ENCODE measurements around the gene C15orf61.
A peak's percentile ranks its signal among the peaks of the same experiment; 100 is the strongest.

Gene C15orf61

DNA sequence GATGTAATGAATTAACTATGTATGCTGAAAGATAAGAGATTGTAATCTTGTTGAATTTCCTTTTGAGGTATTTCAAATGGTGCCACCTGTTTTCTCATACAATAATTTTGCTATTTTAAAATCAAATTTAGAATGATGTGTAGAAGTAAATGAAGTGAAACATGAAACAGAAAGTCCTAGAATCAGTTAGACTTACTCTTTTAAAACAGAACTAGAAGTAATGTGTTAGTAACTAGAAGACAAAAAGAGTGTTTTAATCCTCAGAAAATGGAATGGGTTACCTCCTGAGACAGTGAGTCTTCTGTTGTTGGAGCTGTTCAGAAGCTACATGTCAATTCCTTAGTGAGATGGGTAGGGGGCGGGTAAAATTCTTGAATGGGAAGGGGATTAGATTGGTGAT, 13.4 kb downstream of the C15orf61 start:
- peaks cover 11% of the 10 kb centered on the region for H3K4me1 Mint-ChIP-seq
- no peak overlapping the region for H3K4me3 Mint-ChIP-seq
- H3K9me3 Mint-ChIP-seq: no peaks in the 10 kb centered on the region
- H3K36me3 Mint-ChIP-seq: no peaks in the 10 kb centered on the region
- H3K27ac Mint-ChIP-seq: no peak overlapping the region
- ATAC-seq: no peak
- peaks cover 15% of the 10 kb centered on the region for H3K27me3 Mint-ChIP-seq

DNA sequence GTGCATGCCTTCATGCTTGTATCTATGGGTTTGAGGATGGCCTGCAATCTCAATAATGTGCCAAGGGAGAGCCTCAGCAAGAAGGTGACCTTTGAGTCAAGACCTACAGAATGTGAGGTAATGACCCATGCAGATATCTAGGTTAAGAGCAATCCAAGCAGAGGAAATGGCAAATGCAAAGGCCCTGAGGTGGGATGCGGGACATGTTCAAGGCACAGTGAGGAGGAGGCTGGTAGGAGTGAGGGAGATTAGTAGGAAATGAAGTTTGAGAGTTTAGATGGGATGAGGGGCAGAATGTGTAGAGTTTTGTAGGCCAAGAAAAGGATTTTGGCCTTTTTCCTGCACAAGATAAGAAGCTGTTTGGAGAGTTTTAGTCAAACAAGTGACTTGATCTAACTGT, 16.8 kb downstream of the C15orf61 start:
- H3K4me1 Mint-ChIP-seq: peaks cover 29% of the 10 kb centered on the region
- no peak for ATAC-seq
- H3K36me3 Mint-ChIP-seq: no peaks in the 10 kb centered on the region
- H3K4me3 Mint-ChIP-seq: no peak overlapping the region
- H3K27me3 Mint-ChIP-seq: peaks cover 15% of the 10 kb centered on the region
- H3K9me3 Mint-ChIP-seq: no peaks in the 10 kb centered on the region
- no peak overlapping the region for H3K27ac Mint-ChIP-seq

DNA sequence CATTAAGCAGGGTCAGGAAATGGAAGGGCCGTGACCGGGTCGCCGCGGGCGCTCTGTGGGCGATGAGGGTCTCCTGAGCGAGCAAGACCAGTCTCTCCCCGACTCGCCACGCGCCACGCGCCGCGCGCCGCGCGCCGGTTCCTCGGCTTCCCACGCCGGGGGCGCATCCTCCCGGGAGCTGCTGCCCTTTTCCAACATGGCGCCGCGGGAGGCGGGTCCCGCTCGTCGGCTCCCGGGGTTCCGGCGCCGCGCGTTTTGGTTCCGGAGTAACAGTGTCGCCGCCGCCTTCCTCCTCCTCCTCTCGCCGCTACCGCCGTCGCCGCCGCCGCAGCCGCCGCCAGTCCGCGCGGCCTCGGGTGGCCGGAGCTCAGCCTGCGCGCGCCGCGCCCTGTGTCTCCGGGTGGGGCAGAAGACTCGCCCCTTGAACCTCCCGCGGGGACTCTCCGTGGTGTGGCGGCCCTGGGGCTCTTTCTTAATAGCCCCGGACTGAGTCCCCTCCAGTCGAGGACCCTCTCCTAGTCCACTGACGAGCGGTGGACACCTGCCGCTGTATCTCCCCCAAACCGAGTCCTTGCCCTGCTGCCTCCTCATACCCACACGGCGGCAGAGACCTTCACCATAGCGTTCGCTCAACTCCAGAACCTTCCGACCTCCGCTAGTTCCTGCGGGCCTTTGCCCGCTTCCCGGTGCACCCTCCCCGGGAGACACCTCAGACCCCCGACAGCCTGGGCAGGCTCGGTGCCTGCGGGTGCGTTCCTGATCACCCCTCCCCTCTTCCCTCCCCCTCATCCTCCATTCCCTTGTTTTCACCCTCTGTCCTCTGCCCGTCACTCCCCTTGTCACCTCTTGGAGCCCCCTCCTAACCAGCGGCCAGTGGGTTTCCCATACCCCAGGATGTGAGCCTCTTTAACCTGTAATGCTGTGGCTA, 21.8 kb downstream of the C15orf61 start, which contains the start of gene MAP2K5:
Gene MAP2K5 (plus strand): TSS at position 284 of the 928 bp plus-strand sequence. CDS start 633 bp downstream, at position 917.
- Mint-ChIP-seq H3K4me1 (peaks cover 52% of the 10 kb centered on the region), H3K27me3 (peaks cover 7% of the 10 kb centered on the region), H3K9me3 (no peaks in the 10 kb centered on the region), H3K36me3 (peaks cover 14% of the 10 kb centered on the region), H3K4me3 (peak within 1 kb of the TSS; percentile 98), H3K27ac (peak within 1 kb of the TSS; percentile 95)
- peak; percentile 79 for ATAC-seq

DNA sequence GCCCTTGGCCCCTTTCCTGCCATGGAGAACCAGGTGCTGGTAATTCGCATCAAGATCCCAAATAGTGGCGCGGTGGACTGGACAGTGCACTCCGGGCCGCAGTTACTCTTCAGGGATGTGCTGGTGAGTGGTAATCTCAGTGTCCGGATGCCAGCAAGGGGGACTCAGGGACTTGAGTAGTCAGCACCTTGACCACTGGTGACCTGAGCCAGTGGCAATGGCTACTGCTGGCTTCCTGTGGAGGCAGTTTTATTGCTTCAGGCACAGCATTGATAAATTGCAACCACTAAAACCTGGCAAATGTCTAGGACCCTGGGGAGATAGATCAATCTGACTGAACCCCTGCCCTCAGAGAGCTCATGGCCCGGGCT, 22.4 kb downstream of the C15orf61 start:
- no peak for ATAC-seq
- peaks cover 54% of the 10 kb centered on the region for H3K4me1 Mint-ChIP-seq
- peak overlapping the region; percentile 98 for H3K4me3 Mint-ChIP-seq
- peaks cover under 1% of the 10 kb centered on the region for H3K27me3 Mint-ChIP-seq
- peak overlapping the region; percentile 95 for H3K27ac Mint-ChIP-seq
- H3K9me3 Mint-ChIP-seq: no peaks in the 10 kb centered on the region
- peaks cover 14% of the 10 kb centered on the region for H3K36me3 Mint-ChIP-seq

DNA sequence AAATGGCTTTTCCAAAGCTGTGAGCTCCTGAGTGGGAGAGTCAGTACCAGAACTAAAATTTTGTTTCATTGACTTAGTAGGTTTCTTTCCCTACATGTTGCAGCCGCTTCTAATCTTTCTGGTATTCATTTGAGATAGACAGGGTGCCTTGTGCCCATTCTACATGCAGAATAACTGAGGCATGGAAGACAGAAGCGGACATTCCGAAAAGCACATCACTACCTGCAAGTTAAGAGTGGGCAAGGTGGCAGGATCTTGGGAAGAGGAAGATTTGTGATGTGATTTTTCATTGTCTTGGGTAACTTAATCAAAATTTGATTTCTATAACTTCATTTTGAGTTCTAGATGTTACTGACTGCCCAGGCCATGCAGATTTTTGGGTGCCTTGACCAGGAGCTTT, 23.5 kb downstream of the C15orf61 start:
- H3K27ac Mint-ChIP-seq: peak overlapping the region; percentile 95

DNA sequence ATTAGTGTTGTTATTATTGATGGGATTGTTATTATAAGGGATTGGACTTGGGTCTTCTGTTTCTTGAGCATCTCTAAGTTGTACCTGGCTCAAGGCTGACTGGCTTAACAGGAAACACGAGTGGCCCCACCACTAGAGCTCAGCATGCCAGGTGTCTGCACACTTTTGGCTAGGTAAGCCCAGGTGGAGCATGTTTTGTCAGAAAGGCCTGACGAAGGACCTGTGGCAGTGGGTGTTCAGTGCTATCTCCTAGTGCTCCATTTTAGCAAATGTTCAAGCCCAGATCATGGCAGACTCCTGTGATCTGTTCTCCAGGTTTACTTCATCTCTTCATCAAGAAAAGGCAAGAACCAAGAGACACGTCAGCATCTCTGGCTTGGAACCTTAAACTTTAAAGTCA, 24.9 kb downstream of the C15orf61 start:
- H3K36me3 Mint-ChIP-seq: peaks cover 26% of the 10 kb centered on the region
- H3K4me1 Mint-ChIP-seq: peaks cover 50% of the 10 kb centered on the region
- no peak overlapping the region for H3K27ac Mint-ChIP-seq
- ATAC-seq: no peak
- H3K9me3 Mint-ChIP-seq: no peaks in the 10 kb centered on the region
- H3K27me3 Mint-ChIP-seq: no peaks in the 10 kb centered on the region
- H3K4me3 Mint-ChIP-seq: no peak overlapping the region

More for the DNA sequence above, 23.5 kb downstream of the C15orf61 start:
- ATAC-seq: no peak
- H3K4me1 Mint-ChIP-seq: peaks cover 55% of the 10 kb centered on the region
- H3K36me3 Mint-ChIP-seq: peaks cover 19% of the 10 kb centered on the region
- H3K9me3 Mint-ChIP-seq: no peaks in the 10 kb centered on the region
- H3K4me3 Mint-ChIP-seq: no peak overlapping the region
- no peaks in the 10 kb centered on the region for H3K27me3 Mint-ChIP-seq

DNA sequence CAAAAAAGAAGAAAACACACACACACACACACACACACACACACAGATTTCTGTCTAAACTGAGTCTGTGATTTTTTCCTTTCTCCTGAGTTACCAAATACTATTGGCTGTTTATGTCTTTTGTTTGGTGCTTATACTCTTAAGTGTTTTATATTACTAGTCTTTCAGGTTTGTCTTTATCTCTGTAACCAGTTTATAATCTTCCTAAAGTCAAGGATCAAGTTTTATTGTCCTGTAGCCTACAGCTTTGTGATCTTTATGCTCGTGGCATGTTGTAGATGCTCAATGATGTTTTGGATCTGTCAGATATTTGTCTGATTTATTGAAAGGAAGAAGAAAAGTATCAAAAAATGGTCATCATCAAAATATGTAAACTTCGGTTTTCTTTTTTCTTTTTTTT, 26.1 kb downstream of the C15orf61 start:
- ATAC-seq: no peak
- Mint-ChIP-seq H3K27me3 (no peaks in the 10 kb centered on the region), H3K4me1 (peaks cover 39% of the 10 kb centered on the region), H3K36me3 (peaks cover 33% of the 10 kb centered on the region), H3K4me3 (no peak overlapping the region), H3K9me3 (no peaks in the 10 kb centered on the region), H3K27ac (no peak overlapping the region)

DNA sequence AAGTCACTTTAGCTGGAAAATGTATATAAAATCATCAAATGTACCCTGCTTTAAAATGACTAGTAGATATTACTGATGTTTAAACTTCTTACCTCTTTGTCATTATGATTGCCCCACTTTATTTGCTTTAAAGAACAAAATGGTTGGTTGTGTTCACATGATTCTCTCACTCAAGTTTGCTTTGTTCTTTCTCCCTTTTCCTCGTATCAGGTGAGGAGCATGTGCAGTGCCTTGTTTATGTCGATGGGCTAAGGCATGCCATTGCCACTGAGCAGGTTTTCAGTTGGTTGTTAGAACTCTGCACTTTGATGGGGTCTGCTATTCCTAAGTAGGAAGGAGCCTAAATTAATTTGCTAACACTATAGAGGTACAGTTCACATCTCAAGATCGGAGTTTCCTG, 26.9 kb downstream of the C15orf61 start:
- peaks cover 38% of the 10 kb centered on the region for H3K4me1 Mint-ChIP-seq
- H3K36me3 Mint-ChIP-seq: peaks cover 33% of the 10 kb centered on the region
- no peak overlapping the region for H3K4me3 Mint-ChIP-seq
- H3K27ac Mint-ChIP-seq: no peak overlapping the region
- no peak for ATAC-seq
- H3K27me3 Mint-ChIP-seq: no peaks in the 10 kb centered on the region
- H3K9me3 Mint-ChIP-seq: no peaks in the 10 kb centered on the region

DNA sequence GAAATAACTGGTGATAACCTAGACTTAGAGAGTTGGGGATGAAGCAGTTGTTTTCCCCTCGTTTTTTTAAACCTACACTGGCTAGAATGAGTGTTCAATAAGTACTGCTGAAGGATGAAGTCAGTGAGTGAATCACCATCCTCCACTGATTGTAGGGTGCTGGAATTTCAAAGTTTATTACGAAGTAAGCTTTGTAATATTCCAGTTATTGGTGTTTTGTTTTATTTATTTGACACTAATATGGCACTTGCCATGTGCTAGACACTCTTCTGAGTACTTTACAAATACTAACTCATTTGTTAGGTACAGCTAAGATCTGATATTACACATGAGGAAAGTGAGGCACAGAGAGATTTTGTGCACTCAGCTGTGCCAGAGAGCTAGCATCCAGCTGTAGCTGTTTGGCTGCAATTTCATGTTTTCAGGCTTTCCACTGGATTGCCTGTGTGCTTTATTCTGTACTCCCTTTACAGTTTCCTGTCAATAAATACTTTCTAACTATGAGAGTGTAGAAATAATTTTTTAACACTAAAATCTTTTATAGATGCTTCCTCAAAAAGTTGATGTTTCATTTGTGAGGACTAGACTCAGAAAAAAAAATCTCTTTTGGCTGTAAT, 27.4 kb downstream of the C15orf61 start:
- peaks cover 33% of the 10 kb centered on the region for H3K36me3 Mint-ChIP-seq
- H3K27ac Mint-ChIP-seq: no peak overlapping the region
- no peaks in the 10 kb centered on the region for H3K9me3 Mint-ChIP-seq
- peaks cover 33% of the 10 kb centered on the region for H3K4me1 Mint-ChIP-seq
- ATAC-seq: no peak
- H3K4me3 Mint-ChIP-seq: no peak overlapping the region
- no peaks in the 10 kb centered on the region for H3K27me3 Mint-ChIP-seq

DNA sequence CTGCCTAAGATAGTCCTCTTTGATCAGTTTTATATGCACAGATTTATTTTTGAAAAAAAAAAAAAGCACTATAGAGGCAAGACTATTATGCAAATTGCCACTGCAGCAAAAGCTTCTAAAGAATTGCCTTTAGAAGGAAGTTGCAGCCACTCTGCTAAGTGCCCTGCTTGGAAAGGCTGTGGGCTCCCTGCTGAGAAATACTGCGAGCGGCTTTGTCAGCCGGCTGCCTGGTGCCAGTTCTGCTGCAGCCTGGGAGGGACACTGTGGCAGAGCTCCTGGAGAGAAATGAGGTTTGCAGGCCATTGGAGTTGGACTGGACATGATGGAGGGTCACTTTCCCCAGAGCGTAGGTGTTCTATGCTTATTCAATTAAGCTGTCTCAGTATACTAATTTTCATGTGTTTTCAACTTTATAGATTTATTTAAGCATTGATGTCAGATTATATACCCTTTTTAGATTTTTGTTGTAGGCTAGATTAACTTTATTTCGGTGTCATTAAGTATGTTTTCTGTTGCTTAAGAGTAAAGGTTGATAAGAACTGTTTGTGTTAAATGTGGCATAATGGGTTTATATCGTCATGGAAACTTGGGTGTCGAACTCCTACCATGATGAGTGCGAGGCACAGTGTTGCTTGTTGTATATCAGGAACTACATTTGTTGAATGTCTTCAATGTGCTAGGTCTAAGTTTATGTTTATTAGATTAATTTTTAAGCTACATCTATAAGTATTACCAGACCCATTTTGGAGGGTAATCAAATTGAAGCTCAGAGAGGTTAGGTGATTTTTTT, 28.1 kb downstream of the C15orf61 start:
- Mint-ChIP-seq H3K4me3 (no peak overlapping the region), H3K4me1 (peaks cover 26% of the 10 kb centered on the region), H3K27me3 (no peaks in the 10 kb centered on the region), H3K9me3 (no peaks in the 10 kb centered on the region), H3K27ac (no peak overlapping the region), H3K36me3 (peaks cover 33% of the 10 kb centered on the region)
- no peak for ATAC-seq

DNA sequence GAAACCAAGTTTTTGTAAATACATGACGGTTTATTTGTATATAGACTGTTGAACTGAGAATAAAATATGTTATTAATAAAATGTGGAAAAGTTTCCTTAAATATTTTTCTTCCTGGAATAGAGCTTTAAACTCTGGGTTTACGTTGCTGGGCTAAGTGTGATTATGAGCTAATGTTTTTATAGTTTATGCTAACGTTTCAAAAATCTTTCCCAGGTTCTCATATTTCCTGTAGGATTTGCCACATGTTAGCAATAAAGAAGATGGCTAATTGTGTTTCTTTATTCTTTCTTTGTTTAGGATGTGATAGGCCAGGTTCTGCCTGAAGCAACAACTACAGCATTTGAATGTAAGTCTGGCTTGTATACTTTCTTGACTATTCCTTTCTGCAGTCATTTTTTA, 28.8 kb downstream of the C15orf61 start:
- Mint-ChIP-seq H3K27ac (no peak overlapping the region), H3K9me3 (no peaks in the 10 kb centered on the region), H3K36me3 (peaks cover 35% of the 10 kb centered on the region), H3K27me3 (no peaks in the 10 kb centered on the region), H3K4me1 (peaks cover 19% of the 10 kb centered on the region), H3K4me3 (no peak overlapping the region)
- ATAC-seq: no peak

DNA sequence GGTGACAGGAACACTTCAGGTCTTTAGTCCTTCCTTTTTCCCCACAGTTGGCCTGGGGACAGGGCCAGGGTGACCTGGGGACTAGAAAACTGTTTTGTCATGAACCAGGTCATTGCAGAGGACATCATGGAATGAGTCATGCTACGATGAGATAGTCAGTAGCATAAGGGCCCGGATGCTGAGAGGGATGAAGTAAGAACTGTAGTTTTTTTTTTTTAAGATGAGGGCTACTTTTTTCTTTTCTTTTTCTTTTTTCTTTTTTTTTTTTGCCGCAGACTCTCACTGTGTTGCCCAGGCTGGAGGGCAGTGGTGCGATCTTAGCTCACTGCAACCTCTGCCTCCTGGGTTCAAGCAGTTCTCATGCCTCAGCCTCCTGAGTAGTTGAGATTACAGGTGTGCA, 29.6 kb downstream of the C15orf61 start:
- H3K27ac Mint-ChIP-seq: no peak overlapping the region
- H3K9me3 Mint-ChIP-seq: no peaks in the 10 kb centered on the region
- H3K4me1 Mint-ChIP-seq: peaks cover 13% of the 10 kb centered on the region
- peaks cover 41% of the 10 kb centered on the region for H3K36me3 Mint-ChIP-seq
- H3K4me3 Mint-ChIP-seq: no peak overlapping the region
- no peaks in the 10 kb centered on the region for H3K27me3 Mint-ChIP-seq
- ATAC-seq: no peak

DNA sequence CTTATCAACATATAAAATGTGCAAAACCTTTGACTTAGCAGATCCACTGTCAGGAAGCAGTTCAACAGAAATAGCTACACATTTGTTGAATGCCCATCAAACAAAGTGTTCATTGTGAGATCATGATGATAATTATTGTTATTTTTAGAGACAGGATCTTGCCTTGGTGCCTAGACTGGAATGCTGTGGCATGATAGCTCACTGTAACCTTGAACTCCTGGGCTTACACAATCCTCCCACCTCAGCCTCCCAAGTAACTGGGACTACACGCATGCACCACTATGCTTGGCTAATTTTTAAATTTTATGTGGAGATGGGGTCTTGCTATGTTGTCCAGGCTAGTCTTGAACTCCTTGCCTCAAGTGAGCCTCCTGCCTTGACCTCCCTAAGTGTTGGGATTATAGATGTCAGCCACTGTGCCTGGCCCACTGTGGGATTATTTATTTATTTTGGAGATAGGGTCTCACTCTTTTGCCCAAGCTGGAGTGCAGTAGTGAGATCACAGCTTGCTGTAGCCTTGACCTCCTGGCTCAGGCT, 30.3 kb downstream of the C15orf61 start:
- ATAC-seq: no peak
- Mint-ChIP-seq H3K36me3 (peaks cover 42% of the 10 kb centered on the region), H3K27me3 (no peaks in the 10 kb centered on the region), H3K4me3 (no peak overlapping the region), H3K27ac (no peak overlapping the region), H3K9me3 (no peaks in the 10 kb centered on the region), H3K4me1 (peaks cover 13% of the 10 kb centered on the region)

DNA sequence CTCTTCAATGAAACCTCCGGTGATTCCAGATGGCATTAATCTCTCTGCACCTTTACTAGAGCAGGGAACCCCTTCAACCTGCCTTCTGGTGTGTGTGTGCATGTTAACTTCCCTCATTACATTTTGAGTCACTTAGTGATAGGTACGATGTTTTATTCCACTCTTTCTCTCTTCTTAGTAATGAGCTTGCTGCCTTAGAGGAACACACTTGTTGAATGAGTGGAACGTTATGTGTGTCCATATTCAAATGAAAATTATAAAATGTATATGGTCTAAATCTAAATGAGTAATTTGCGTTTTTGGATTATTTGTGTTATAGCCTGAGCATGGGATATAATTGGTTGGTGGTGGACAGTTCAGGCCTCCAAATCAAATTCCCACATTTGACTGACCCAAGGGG, 33.6 kb downstream of the C15orf61 start:
- Mint-ChIP-seq H3K4me3 (no peak overlapping the region), H3K27ac (no peak overlapping the region), H3K9me3 (peaks cover 4% of the 10 kb centered on the region), H3K36me3 (peaks cover 43% of the 10 kb centered on the region), H3K27me3 (no peaks in the 10 kb centered on the region), H3K4me1 (no peaks in the 10 kb centered on the region)
- ATAC-seq: no peak

DNA sequence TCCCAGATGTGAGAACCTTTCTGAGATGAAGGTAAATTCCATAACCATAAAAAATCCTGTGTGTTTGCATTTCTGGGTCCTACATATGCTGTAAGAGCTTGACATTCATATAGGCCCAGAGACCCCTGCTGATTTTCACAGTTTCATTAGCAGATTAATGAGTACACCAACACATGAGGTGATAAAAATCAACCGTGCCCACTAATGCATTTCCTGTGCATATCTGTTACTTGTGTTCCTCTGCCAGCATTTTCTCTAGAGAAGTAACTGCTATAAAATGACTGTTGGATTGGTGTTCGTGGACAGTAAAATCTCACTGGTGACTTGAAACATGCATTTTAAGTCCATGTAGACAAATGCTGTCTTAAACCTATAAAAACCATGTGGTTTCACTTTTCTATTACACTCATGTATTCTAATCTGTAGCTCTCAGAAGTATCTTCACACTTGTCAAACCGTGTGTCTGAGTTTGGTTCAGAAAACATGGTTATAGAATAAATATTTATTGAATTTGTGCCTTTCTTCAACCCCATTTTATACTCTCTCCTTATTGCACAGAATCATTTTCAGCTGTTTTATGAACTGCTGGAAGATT, 36.1 kb downstream of the C15orf61 start:
- Mint-ChIP-seq H3K27me3 (no peaks in the 10 kb centered on the region), H3K36me3 (peaks cover 37% of the 10 kb centered on the region), H3K4me3 (no peak overlapping the region), H3K9me3 (peaks cover 4% of the 10 kb centered on the region), H3K27ac (no peak overlapping the region), H3K4me1 (peaks cover 4% of the 10 kb centered on the region)
- ATAC-seq: no peak

All from stimulated activated memory B cell treated with anti-CD40 and anti-IgM and Interleukin-4, amounts not matched to agents 10 μg/mL and 1 μg/mL and 100 μg/mL, for 72 hours (primary cell).